Measurements from ENCODE around the gene VIPR1.

Gene VIPR1

GRCh38 chr3:42463093-42463492, 39.4 kb upstream of the VIPR1 start:
- Histone ChIP-seq H3K79me2 (no peaks in the 10 kb centered on the region), H3K4me2 (ENCODE audit: low read length) (no peak overlapping the region), H3K9me3 (ENCODE audit: control insufficient read depth, low read length) (no peaks in the 10 kb centered on the region), H2AFZ (no peak overlapping the region), H3K9ac (no peak overlapping the region), H3K27ac (no peak overlapping the region), H3K27me3 (ENCODE audit: control insufficient read depth, insufficient read depth, low read length) (no peaks in the 10 kb centered on the region), H3K4me1 (no peaks in the 10 kb centered on the region), H3K4me3 (ENCODE audit: low read depth, low read length) (no peak overlapping the region), H3K36me3 (ENCODE audit: control insufficient read depth, insufficient read depth, low read length) (no peaks in the 10 kb centered on the region)
- TF ChIP-seq CTCF (IDR thresholded peaks at IDR 0.05) = no peak

GRCh38 chr3:42468111-42468510, 34.3 kb upstream of the VIPR1 start:
- Histone ChIP-seq H3K9me3 (ENCODE audit: control insufficient read depth, low read length) (no peaks in the 10 kb centered on the region), H3K36me3 (ENCODE audit: control insufficient read depth, insufficient read depth, low read length) (no peaks in the 10 kb centered on the region), H3K27me3 (ENCODE audit: control insufficient read depth, insufficient read depth, low read length) (no peaks in the 10 kb centered on the region), H3K4me2 (ENCODE audit: low read length) (no peak overlapping the region), H3K79me2 (no peaks in the 10 kb centered on the region), H2AFZ (no peak overlapping the region), H3K4me3 (ENCODE audit: low read depth, low read length) (no peak overlapping the region), H3K4me1 (no peaks in the 10 kb centered on the region), H3K9ac (no peak overlapping the region), H3K27ac (no peak overlapping the region)
- TF ChIP-seq CTCF (IDR thresholded peaks at IDR 0.05) = no peak

GRCh38 chr3:42472555-42472954, 29.9 kb upstream of the VIPR1 start:
- no peak overlapping the region for H3K27ac ChIP-seq

GRCh38 chr3:42473083-42473932, 29.1 kb upstream of the VIPR1 start:
- Histone ChIP-seq H3K9me3 (ENCODE audit: control insufficient read depth, low read length) (no peaks in the 10 kb centered on the region), H3K27ac (no peak overlapping the region), H3K79me2 (no peaks in the 10 kb centered on the region), H3K4me2 (ENCODE audit: low read length) (no peak overlapping the region), H3K9ac (no peak overlapping the region), H3K4me3 (ENCODE audit: low read depth, low read length) (no peak overlapping the region), H2AFZ (no peak overlapping the region), H3K27me3 (ENCODE audit: control insufficient read depth, insufficient read depth, low read length) (no peaks in the 10 kb centered on the region), H3K36me3 (ENCODE audit: control insufficient read depth, insufficient read depth, low read length) (no peaks in the 10 kb centered on the region), H3K4me1 (no peaks in the 10 kb centered on the region)
- TF ChIP-seq CTCF (IDR thresholded peaks at IDR 0.05) = no peak

More at GRCh38 chr3:42472555-42472954, 29.9 kb upstream of the VIPR1 start:
- no peak overlapping the region for H3K9ac ChIP-seq
- no peaks in the 10 kb centered on the region for H3K27me3 ChIP-seq (ENCODE audit: control insufficient read depth, insufficient read depth, low read length)
- H3K4me2 ChIP-seq (ENCODE audit: low read length) = no peak overlapping the region
- no peak overlapping the region for H2AFZ ChIP-seq
- H3K36me3 ChIP-seq (ENCODE audit: control insufficient read depth, insufficient read depth, low read length) = no peaks in the 10 kb centered on the region
- H3K4me1 ChIP-seq = no peaks in the 10 kb centered on the region
- no peaks in the 10 kb centered on the region for H3K9me3 ChIP-seq (ENCODE audit: control insufficient read depth, low read length)
- TF ChIP-seq CTCF (IDR thresholded peaks at IDR 0.05) = no peak
- H3K79me2 ChIP-seq = no peaks in the 10 kb centered on the region
- H3K4me3 ChIP-seq (ENCODE audit: low read depth, low read length) = no peak overlapping the region

Measured in parathyroid adenoma (tissue), 2 donors.